KOPT-K1 (cell line): ENCODE results near the gene OCSTAMP.
A peak's percentile ranks its signal among the peaks of the same experiment; 100 is the strongest.

ENCODE experiments used
- H3K27ac ChIP-seq: fragments of 200-600 bp; sonication (generic); 2 replicates; pipeline ENCODE4 v1.5.1; 2016; ENCODE audit warnings: antibody characterized with exemption, mild to moderate bottlenecking, low read depth, low read length; ENCODE audit not compliant: poor library complexity, severe bottlenecking
- H3K36me3 ChIP-seq: fragments of 200-600 bp; sonication (generic); 2 replicates; pipeline ENCODE4 v1.5.1; 2017; ENCODE audit warnings: antibody characterized with exemption, mild to moderate bottlenecking, low read length, moderate library complexity; ENCODE audit not compliant: insufficient read depth
- H3K9me3 ChIP-seq: fragments of 200-600 bp; sonication (generic); 2 replicates; pipeline ENCODE4 v1.5.1; 2017; ENCODE audit warnings: antibody characterized with exemption, low read length, mild to moderate bottlenecking; ENCODE audit not compliant: insufficient read depth, poor library complexity, severe bottlenecking

Gene OCSTAMP

DNA sequence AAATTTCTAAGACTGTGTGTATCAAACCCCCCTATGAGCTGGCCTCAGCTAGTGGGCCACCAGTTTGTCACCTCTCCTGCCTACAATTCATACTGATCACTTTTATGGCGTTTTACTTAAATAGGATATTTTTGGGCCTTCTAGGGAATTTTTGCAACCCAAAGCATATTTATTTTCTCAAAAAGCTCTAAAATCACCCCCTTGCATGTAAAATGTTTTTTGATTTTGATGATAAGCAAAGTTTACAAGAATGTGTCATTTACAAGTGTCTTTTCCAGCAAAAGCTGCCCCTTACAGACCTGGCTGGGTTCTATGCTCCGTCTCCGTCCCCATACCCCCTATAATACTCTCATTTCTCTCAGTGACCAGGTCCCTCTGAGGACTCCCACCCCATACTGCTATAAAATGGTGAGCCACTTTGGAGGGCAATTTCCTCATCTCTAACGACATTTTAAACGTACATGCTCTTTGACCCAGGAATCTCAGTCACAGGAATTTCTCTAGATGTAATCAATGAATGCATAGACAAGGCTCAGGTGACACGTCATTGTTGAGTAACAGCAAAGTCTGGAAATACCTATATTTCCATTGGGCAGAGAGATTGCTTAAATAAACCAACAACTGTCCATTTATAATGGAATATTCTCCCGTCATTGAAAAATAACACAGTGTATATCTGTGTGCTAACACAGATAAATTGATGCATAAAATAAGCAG lies 13.9 kb upstream of the OCSTAMP start:
- H3K27ac ChIP-seq = no peak overlapping the region
- no peaks in the 10 kb centered on the region for H3K9me3 ChIP-seq
- no peaks in the 10 kb centered on the region for H3K36me3 ChIP-seq

DNA sequence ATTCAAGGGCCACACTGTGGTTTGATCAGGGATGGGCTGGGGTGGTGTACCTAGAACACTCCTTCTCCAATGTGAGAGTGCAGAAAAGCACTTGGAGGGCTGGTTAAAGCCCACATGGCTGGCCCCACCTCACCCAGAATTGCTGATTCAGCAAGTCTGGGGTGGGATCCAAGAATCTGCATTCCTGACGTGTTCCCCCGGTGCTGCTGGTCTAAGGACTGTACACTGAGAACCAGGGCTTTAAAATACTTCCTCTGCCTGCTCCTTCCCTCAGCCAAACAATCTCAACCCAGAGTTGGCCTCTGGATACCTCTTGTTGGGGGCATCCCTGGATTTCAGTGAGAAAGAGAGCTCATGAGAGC lies 13.4 kb upstream of the OCSTAMP start:
- H3K36me3 ChIP-seq = no peaks in the 10 kb centered on the region
- no peaks in the 10 kb centered on the region for H3K9me3 ChIP-seq
- no peak overlapping the region for H3K27ac ChIP-seq

DNA sequence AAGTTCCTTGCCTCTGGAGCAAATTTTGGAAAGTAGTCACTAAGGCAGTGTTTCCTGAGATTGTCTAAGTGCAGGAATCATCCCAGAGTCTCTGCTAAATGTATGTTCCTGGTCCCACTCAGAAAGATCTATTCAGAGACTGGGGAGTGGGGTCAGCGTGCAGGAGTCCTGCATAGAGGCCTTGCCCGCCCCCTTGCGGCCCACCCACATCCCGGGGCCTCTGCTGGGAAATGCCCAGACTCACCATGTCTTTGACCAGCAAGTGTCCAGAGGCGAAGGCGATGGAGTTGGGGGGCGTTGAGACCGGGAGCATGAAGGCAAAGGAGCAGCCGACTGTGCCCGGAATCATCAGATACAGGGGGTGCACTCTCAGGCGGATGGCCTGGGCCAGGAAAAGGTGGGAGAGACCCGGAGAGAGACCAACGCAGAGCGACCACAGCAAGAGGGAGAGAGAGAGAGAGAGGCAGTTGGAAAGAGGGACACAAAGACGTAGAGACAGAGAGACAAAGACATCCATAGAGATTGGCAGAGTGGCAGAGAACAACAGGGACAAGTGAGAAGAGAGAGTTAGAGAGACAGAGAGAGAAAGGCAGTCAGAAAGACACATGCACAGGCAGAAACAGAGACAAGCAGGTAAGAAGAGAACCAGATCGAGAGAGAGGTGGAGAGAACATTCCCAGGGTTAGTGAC lies 12.9 kb upstream of the OCSTAMP start:
- H3K9me3 ChIP-seq = no peaks in the 10 kb centered on the region
- H3K36me3 ChIP-seq = no peaks in the 10 kb centered on the region
- no peak overlapping the region for H3K27ac ChIP-seq

DNA sequence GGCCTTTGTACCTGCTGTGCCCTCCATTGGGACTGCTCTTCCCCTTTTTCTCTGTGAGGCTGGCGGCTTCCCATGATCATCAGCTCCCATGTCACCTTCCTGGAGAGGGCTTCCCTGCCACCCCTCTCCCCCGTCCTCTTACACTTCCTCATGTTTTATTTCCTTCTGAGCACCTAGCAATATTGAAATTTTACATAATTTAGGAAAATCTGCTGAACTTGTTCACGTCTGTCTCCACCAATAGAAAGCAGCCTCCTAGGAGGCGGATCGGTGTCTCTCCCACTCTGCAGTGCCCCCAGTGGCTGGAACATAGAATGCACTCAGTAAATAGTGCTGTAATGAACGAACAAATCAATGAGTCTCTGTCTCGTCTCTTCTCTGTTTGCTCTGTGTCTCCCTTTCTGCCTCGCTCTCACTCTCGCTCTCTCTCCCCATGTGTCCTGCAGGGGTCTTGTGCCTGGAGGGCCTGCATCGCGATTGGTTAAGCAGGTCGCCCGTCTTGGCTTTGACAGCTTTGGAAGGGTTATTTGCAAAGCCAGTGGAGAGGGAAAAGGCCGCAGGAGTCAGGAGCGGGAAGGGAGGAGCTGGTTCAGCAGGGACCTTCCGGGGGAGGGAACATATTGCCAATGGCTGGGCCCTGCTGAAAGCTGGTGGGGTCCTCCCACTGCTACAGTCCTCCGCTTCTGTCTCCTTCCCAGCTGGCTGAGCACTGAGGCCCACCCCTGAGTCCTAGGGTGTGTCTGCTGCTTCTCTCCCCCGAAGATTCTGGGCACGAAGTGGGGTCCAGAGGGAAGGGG lies 12.1 kb upstream of the OCSTAMP start:
- no peaks in the 10 kb centered on the region for H3K36me3 ChIP-seq
- H3K9me3 ChIP-seq = no peaks in the 10 kb centered on the region
- H3K27ac ChIP-seq = no peak overlapping the region

DNA sequence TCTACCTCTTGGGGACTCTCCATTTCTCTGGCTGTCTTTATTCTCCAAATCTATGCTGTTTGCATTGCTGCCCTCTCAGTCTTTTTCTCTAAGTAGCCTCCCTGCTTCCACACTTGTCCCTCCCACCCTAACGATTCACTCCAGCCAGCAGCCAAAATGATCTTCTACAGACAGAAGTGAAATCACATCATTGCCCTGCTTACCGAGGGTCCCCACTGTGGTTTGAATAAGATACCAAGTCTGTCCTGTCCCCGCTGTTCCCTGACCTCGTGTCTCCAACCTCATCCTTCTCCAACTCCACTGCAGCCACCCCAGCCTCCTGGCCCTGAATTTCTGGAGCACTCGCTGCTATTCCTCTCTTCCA lies 11.5 kb upstream of the OCSTAMP start:
- Histone ChIP-seq H3K27ac (no peak overlapping the region), H3K9me3 (no peaks in the 10 kb centered on the region), H3K36me3 (no peaks in the 10 kb centered on the region)

DNA sequence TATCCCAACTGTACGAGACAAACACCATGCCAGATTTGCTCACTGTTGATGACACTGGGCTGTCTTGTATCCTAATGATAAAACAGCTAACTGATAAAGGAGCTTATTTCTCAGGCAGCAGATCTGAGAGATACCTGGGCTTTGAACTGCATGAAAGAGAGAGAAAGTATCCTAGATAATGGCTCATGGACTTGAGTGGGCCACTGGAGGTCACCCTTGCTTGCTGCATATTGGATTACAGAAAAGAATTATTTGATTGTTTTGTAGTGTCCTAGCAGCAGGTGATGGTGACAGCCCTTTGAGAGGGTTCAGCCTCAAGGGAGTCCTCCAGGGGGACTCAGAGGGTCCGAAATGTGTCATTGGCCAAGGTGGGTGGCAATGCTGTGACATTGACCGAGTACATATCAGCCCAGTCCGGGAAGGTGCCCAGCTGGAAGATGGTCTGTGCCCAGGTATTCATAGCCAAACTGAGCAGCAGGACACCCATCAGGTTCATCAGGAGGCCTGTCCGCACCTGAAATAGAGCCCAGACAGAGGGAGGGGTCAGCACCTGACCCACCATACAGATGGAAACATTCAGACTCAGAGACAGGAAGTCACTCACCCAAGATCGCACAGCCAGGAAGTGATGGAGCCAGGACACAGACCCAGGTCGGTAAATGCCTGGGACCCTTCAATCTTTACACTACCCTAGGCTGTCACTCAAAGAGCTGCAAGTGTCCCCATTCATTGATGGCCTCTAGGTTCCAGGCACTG lies 9.4 kb upstream of the OCSTAMP start:
- Histone ChIP-seq H3K9me3 (no peaks in the 10 kb centered on the region), H3K36me3 (no peaks in the 10 kb centered on the region), H3K27ac (no peak overlapping the region)

DNA sequence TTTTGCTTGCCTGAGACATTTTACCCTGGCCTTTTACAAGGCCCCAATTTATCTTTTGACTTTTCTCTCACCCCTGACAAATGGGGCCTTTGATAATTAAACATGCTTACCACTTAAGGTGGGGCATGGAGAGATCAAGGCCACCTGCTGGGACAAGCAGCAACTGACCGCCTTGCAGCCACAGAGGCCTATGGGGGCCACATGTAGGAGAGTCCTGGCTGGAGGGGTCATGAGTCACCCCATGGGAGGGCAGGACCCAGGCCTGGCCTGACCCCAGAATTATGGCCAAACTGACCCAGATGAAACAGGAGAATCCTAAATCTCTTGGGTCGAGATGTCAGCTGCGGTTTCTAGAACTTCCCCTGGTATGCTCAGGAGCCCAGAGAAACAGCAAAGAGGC lies 8.5 kb upstream of the OCSTAMP start:
- H3K27ac ChIP-seq = no peak overlapping the region

DNA sequence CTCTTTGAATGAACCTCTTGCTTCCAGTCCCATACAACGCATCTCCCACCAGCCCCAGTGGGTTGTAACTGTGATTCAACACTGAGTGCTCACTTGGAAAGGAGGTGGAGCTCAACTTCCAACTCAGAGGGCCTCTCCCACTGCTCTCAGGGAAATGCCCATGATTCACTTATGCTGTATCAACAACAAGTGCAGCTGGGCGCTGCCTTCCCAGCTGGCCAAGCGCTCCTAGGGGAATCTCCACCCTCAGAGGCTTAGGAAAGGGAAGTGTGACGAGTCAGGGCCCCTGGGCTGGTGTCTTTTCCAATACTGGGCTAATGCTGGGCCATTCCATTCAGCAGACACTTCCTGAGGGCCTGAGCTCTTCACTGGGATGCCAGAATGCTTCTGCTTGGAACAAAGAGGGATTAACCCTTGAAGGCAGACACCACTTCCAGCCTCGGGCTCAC lies 8.1 kb upstream of the OCSTAMP start:
- H3K36me3 ChIP-seq = no peaks in the 10 kb centered on the region

More for the DNA sequence above, 8.5 kb upstream of the OCSTAMP start:
- no peaks in the 10 kb centered on the region for H3K36me3 ChIP-seq
- no peaks in the 10 kb centered on the region for H3K9me3 ChIP-seq

DNA sequence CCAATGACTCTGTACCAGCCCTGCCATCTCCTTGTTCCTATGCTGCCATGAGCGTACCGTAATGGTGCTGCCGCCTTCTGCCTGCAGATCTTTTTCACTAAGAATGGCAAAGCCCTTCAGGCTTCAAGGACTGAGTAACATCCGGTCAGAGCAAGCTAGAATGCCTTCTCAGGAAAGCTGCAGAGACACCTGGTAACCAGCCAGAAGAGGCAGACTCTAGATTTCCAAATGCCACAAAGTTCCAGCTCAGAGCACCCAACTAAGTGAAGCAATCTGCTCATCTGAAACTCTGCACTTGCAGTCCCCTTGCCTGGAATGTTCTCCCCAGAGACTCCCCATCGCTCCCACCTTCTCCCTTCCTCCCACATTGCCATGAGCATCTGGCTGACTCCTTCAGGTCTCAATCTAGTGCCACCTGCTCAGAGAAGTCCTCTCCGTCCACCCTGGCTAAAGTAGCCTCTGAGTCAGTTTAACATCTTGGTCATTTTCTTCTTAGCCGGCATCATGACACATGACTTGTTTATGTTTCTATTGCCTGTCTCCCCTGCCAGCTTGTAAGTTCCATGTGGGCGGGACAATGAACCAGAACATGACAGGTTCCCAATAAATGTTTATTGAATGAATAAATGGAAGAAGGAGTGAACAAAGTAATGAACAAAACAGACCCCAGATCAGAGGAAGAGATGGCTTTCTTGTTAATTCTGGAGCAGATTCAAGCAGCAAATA lies 6.9 kb upstream of the OCSTAMP start:
- H3K27ac ChIP-seq = no peak overlapping the region
- no peaks in the 10 kb centered on the region for H3K36me3 ChIP-seq
- H3K9me3 ChIP-seq = no peaks in the 10 kb centered on the region

More for the DNA sequence above, 8.1 kb upstream of the OCSTAMP start:
- no peak overlapping the region for H3K27ac ChIP-seq
- H3K9me3 ChIP-seq = no peaks in the 10 kb centered on the region

DNA sequence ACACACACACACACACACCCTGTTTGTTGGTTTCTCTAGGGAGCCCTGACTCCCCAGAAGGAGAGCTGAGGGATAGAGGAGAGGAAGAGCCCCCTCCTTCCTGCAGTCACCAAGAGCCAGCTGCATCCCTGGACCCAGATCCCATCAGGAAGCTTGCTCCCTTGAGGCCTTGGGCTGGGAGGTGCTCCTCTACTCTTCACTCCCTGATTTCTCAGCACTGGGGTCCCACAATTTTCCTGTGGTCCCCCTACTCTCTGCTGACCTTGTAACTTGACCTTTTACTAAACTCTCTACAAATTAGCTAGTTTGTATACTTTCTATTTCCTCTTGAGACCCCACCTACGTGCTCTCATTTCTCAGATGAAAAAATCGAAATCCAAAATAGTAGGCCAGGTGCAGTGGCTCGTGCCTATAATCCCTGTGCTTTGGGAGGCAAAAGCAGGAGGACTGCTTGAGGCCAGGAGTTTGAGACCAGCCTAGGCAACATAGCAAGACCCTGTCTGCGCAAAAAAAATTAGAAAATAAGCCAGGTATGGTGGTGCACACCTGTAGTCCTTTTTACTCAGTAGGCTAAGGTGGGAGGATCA lies 5.0 kb upstream of the OCSTAMP start:
- H3K36me3 ChIP-seq = no peaks in the 10 kb centered on the region
- no peak overlapping the region for H3K27ac ChIP-seq
- H3K9me3 ChIP-seq = no peaks in the 10 kb centered on the region

DNA sequence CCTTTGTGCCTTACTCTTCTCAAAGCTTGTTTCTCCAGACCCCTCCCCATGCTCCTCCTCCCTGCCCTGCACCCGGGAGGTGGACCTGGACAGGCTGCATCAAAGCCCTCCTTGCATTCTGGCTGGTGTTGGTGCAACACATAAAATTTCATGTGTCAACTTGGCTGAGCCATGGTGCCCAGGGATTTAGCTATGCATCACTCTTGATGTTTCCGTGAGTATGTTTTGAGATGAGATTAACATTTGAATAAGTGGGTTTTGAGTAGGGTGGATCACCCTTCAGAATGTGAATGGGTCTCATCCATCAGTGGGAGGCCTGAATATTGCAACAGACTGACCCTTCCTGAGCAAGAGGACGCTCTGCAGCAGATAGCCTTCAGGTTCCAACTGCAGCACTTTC lies 4.4 kb upstream of the OCSTAMP start:
- Histone ChIP-seq H3K36me3 (no peaks in the 10 kb centered on the region), H3K27ac (no peak overlapping the region), H3K9me3 (no peaks in the 10 kb centered on the region)

DNA sequence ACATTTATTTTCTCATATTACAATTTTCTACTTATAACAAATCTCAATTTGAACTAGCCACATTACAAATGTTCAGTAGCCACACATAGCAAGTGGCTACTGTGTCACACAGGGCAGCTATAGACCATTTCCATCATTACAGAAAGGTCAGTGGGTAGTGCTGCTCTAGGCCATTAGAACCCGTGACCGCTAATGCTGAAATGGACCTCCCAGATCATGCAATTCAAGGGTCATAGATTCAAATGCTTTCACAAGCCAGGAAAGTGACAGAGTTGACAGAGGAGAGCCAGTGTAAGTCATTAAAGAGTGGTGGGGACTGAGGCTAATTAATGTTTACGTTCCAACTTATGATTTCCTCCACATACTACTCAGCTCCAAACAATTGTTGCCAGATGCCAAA lies 3.5 kb upstream of the OCSTAMP start:
- no peaks in the 10 kb centered on the region for H3K36me3 ChIP-seq
- no peak overlapping the region for H3K27ac ChIP-seq
- no peaks in the 10 kb centered on the region for H3K9me3 ChIP-seq

DNA sequence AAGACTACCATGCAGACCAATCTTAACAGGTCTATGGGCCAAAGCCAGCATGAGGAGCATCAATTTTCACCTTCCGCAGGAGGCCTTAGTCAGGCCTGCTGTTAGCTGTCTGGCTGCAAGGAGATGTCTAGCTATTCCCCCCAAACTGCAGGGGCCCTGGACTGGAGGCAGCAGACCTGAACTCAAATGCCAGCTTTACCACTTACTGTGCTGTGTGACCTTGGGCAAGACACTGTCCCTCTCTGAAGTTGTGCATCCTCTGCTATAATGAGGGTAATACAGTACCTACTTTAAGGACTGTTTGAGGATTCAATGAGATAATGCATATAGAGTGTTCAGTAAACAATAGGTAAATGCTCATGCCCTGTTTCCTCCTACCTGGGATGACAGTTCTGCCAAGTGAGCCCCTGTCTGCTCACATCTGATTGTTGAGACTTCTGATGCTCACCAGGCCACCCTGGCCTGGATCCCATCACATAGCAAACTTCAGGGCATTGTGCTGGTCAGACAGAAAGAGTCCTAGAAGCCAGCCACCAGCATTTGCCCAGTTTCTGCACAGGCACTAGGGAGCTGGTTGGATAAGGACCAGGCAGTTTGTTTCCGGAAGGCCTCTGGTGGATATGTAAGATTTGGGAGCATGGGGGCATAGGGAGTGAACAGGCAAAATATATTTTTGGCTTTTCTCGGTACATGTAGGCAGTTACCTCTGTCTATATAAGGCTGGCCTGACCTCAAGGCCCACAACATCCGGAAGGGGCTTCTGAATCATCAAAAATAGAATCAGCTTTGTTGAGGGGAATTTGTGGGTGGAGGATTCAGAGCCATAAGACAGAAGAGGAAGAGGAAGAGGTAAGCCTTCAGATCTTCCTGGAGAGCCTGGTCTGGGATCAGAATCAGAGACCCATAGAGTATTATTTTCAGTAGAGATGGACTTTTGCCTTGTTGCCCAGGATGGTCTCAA lies 2.3 kb upstream of the OCSTAMP start:
- Histone ChIP-seq H3K27ac (peak overlapping the region; percentile 47), H3K9me3 (no peaks in the 10 kb centered on the region), H3K36me3 (no peaks in the 10 kb centered on the region)
